ENCODE data around the gene MAP1S.

DNA sequence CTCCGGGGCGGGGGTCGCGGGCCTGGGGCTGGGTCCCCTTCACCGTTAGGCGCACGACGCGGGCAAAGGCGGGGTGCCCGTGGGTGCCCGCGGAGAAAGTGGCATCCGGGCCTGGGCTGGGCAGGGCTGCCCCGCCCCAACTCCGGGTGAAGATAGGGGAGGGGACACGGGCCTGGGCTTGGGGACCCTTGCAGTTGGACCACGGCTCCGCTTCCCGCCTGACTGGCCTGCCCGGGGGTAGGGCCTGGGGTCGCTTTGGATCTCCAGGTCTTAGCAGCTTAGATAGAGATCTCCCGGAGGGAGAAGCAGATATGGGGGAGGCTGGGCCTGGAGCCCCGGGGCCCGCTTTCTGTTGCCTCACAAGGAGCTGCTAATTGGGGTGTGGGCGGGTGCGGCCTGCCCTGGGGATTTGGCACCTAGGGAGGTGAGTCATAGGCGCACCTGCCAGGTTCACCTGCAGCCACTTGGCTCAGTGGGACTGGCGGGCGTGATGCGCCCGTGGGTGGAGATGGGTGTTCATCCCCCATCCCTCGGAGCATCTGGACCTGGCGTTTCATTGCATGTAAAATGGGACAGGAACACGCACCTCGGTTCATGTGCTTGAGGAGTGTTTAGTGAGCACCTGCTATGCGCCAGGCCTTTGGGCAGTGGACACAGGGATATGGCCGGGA lies 585 bp downstream of the MAP1S start:
- TF ChIP-seq, protein P1, sequence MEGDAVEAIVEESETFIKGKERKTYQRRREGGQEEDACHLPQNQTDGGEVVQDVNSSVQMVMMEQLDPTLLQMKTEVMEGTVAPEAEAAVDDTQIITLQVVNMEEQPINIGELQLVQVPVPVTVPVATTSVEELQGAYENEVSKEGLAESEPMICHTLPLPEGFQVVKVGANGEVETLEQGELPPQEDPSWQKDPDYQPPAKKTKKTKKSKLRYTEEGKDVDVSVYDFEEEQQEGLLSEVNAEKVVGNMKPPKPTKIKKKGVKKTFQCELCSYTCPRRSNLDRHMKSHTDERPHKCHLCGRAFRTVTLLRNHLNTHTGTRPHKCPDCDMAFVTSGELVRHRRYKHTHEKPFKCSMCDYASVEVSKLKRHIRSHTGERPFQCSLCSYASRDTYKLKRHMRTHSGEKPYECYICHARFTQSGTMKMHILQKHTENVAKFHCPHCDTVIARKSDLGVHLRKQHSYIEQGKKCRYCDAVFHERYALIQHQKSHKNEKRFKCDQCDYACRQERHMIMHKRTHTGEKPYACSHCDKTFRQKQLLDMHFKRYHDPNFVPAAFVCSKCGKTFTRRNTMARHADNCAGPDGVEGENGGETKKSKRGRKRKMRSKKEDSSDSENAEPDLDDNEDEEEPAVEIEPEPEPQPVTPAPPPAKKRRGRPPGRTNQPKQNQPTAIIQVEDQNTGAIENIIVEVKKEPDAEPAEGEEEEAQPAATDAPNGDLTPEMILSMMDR (IDR thresholded peaks at IDR 0.05; ENCODE audit: low read depth, low read length, poor library complexity, severe bottlenecking) = no peak
- no peak for TF ChIP-seq EZH2phosphoT487 (IDR thresholded peaks at IDR 0.05; ENCODE audit: borderline replicate concordance, low read length)

All from DOHH2 (cell line).